ENCODE measurements around the gene PLEKHO2. TPM values are rescaled to one million over a fixed set of nuclear protein-coding genes. Genes with fewer than 3 reads are reported as not detected.

The PLEKHO2 gene
- total and polyA plus RNA-seq, 10 of the 15 experiments (the other 5 are each of a cell fraction or from before 2014, with no cell fraction given): 1.4 to 25.6 (median 20.5) TPM

GRCh38 chr15:64807051-64807749, 34.5 kb upstream of the PLEKHO2 start:
- H3K9ac ChIP-seq (ENCODE audit: control insufficient read depth, insufficient read depth, low read length): no peak overlapping the region
- ChIA-PET POLR2A (interaction anchor here (0.8 to 1.2 kb wide), 2 partner anchors 66 to 75 kb away, joined by 3 to 4 read pairs; no protein-coding TSS in a partner anchor), RAD21 (ENCODE audit: unreplicated experiment) (interaction anchor here (2.1 to 12.2 kb wide), 3 partner anchors 57 to 79 kb away, joined by 6 to 148 read pairs (median 25); no protein-coding TSS in a partner anchor), CTCF (interaction anchor here (0.6 to 17.1 kb wide), 4 partner anchors 5 to 1655 kb away, joined by 3 to 529 read pairs (median 27); no protein-coding TSS in a partner anchor), SMC1A (ENCODE audit: uncharacterized antibody, unreplicated experiment) (interaction anchor here (1.9 to 16.7 kb wide), 3 partner anchors 61 to 87 kb away, joined by 4 to 308 read pairs (median 169); no protein-coding TSS in a partner anchor)
- peaks cover 7% of the 10 kb centered on the region for H3K4me1 ChIP-seq (ENCODE audit: control insufficient read depth, insufficient read depth, low read length)
- WGBS (ENCODE audit: insufficient coverage, insufficient replicate concordance, low lambda C conversion rate, missing lambda C conversion rate): 62% methylated on average over 13 of the region's 13 CpGs
- no peak overlapping the region for H2AFZ ChIP-seq (ENCODE audit: control insufficient read depth, low read depth, low read length)
- BruUV-seq (replicated peaks): no TSS peak
- FAIRE-seq (no peak), ATAC-seq (no peak), DNase-seq (ENCODE audit: low read depth, low spot score) (no peak)
- no peaks in the 10 kb centered on the region for H3K79me2 ChIP-seq (ENCODE audit: control insufficient read depth, insufficient read depth, low read length)
- no peaks in the 10 kb centered on the region for H3K9me3 ChIP-seq (replicated peaks; ENCODE audit: control insufficient read depth, insufficient read depth, low read length)
- no peaks in the 10 kb centered on the region for H3K36me3 ChIP-seq (ENCODE audit: control insufficient read depth in 2 of 2, insufficient read depth in 2 of 2, low read length in 1 of 2)
- H3K27ac ChIP-seq (ENCODE audit: control insufficient read depth, insufficient read depth): no peak overlapping the region
- intact Hi-C loops (cut with micrococcal nuclease; ENCODE audit: unreplicated experiment) (no loop called here), in situ Hi-C loops (cut with MboI) (no loop called here)
- no peaks in the 10 kb centered on the region for H3K27me3 ChIP-seq (replicated peaks in 1 of 2; ENCODE audit: control insufficient read depth in 2 of 2, insufficient read depth in 2 of 2, low read length in 1 of 2)
- H3K4me3 ChIP-seq: no peak overlapping the region
- TF ChIP-seq JUND (IDR thresholded peaks at IDR 0.05; ENCODE audit: low read depth, low read length): no peak
- TF ChIP-seq BMI1 (IDR thresholded peaks at IDR 0.05; ENCODE audit: borderline replicate concordance): no peak
- no peak for TF ChIP-seq MTA2 (IDR thresholded peaks at IDR 0.05; ENCODE audit: low read depth)
- no peak for TF ChIP-seq BHLHE40 (IDR thresholded peaks at IDR 0.05; ENCODE audit: borderline replicate concordance in 1 of 2, low read depth in 2 of 2, low read length in 1 of 2)
- no peak for TF ChIP-seq LARP7 (IDR thresholded peaks at IDR 0.05)
- no peak for TF ChIP-seq NR2C2 (IDR thresholded peaks at IDR 0.05; ENCODE audit: borderline replicate concordance, control insufficient read depth, insufficient read length, low read depth)
- no peak for TF ChIP-seq POLR2AphosphoS2 (IDR thresholded peaks at IDR 0.05; ENCODE audit: low read depth, low read length)
- no peak for TF ChIP-seq STAT1 (conservative IDR thresholded peaks at IDR 0.05)
- TF ChIP-seq RELB (IDR thresholded peaks at IDR 0.05; ENCODE audit: low read depth): no peak
- no peak for TF ChIP-seq E4F1 (IDR thresholded peaks at IDR 0.05; ENCODE audit: borderline replicate concordance, partially characterized antibody)
- no peak for TF ChIP-seq USF1 (IDR thresholded peaks at IDR 0.05; ENCODE audit: borderline replicate concordance, extremely low read length, insufficient read depth, low read depth, low read length)
- TF ChIP-seq EED (IDR thresholded peaks at IDR 0.05; ENCODE audit: low read depth): no peak
- no peak for TF ChIP-seq GABPA (IDR thresholded peaks at IDR 0.05; ENCODE audit: low read depth)
- no peak for TF ChIP-seq MTA3 (IDR thresholded peaks at IDR 0.05; ENCODE audit: borderline replicate concordance, low read length)
- TF ChIP-seq IKZF2 (IDR thresholded peaks at IDR 0.05): no peak
- H3K4me2 ChIP-seq (ENCODE audit: control insufficient read depth, insufficient read depth): no peak overlapping the region
- H4K20me1 ChIP-seq (ENCODE audit: control insufficient read depth, insufficient read depth): no peaks in the 10 kb centered on the region
